RKO (cell line): Measurements from ENCODE around the gene ZNF534.
"Not testable (repeated sequence)": the region's sequence is repeated elsewhere in the genome, so short reads cannot be mapped to it uniquely, and the experiment has no call there.

Experiments
- DNase-seq: peaks from one replicate; pipeline ENCODE4 v3.0.0-alpha.2; 2016; ENCODE audit warnings: low spot score

Gene ZNF534

DNA sequence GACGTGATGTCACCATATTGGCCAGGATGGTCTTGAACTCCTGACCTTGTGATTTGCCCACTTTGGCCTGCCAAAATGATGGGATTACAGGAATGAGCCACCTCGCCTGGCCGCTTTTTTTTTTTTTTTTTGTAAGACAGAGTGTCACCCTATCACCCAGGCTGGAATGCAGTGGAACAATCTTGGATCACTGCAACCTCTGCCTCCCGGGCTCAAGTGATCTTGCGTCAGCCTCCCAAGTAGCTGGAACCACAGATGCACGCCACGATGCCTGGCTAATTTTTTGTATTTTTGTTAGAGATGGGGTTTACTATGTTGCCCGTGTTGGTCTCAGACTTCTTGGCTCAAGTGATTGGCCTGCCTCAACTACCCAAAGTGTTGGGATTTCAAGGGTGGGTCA, 69.6 kb downstream of the ZNF534 start:
- DNase-seq, result no peak

DNA sequence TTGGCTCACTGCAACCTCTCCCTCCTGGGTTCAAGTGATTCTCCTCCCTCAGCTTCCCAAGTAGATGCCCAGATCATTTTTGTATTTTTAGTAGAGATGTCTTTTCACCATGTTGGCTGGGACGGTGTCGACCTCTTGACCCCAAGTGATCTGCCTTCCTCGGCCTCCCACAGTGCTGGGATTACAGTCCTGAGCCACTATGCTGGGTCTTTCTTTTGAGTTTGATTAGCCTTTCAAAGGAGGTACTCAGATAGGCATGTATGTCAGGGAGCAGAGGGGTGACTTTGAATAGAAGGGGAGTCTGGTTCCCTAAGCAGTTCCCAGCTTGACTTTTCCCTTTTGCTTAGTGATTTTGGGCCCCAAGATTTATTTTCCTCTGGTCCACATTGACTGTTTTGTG, 71.5 kb downstream of the ZNF534 start:
- not testable (repeated sequence) for DNase-seq

DNA sequence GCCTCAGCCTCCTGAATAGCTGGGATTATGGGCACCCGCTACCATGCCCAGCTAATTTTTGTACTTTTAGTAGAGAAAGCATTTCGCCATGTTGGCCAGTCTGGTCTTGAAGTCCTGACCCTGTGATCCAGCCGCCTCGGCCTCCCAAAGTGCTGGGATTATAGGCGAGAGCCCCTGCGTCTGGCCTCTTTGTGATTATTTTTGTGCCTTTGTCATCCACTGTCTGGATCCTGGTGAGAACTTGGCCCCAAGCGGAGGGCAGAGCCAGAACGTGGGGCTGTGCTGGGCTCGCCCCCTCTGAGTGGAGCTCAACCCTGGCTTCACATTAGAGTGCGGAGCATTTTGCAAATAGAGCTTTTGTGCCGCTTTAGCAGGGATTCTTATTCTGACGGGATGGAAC, 72.0 kb downstream of the ZNF534 start:
- DNase-seq, result not testable (repeated sequence)
